GM12873 (cell line): ENCODE data around the gene ROBO1.

Experiments used
- CTCF ChIP-seq: IDR thresholded peaks from 2 replicates; pipeline ENCODE4 v1.5.1; 2012; ENCODE audit warnings: low read depth, mild to moderate bottlenecking, moderate library complexity, low read length, control low read depth; ENCODE audit not compliant: insufficient read depth; ENCODE audit errors: missing control alignments

ROBO1 gene

GRCh38 chr3:79005084-79005483 is 762.7 kb downstream of the ROBO1 start:
- TF ChIP-seq CTCF, result no peak

GRCh38 chr3:79003994-79004393 is 763.8 kb downstream of the ROBO1 start:
- no peak for TF ChIP-seq CTCF

GRCh38 chr3:79002465-79003372 is 765.1 kb downstream of the ROBO1 start:
- TF ChIP-seq CTCF, result no peak

GRCh38 chr3:79001255-79001654 is 766.5 kb downstream of the ROBO1 start:
- no peak for TF ChIP-seq CTCF

GRCh38 chr3:78999139-78999538 is 768.7 kb downstream of the ROBO1 start:
- TF ChIP-seq CTCF, result no peak

- no peak for TF ChIP-seq CTCF
Observed at GRCh38 chr3:78995087-78995486, 772.7 kb downstream of the ROBO1 start.

GRCh38 chr3:78994174-78995027 is 773.4 kb downstream of the ROBO1 start:
- TF ChIP-seq CTCF, result no peak
